8988T (cell line): ENCODE data around the gene PADI1.

Experiments used
- DNase-seq: peaks from one replicate; pipeline ENCODE4 v3.0.0; 2011

The PADI1 gene

GRCh38 chr1:17277511-17278159 is 72.7 kb downstream of the PADI1 start:
- no peak for DNase-seq

GRCh38 chr1:17278996-17279830 is 74.3 kb downstream of the PADI1 start:
- DNase-seq = no peak

GRCh38 chr1:17280436-17280835 is 75.5 kb downstream of the PADI1 start:
- DNase-seq = no peak

GRCh38 chr1:17280894-17281293 is 76.0 kb downstream of the PADI1 start:
- no peak for DNase-seq

- DNase-seq = no peak
These were observed 76.8 kb downstream of the PADI1 start for GRCh38 chr1:17281775-17282181.

GRCh38 chr1:17282836-17283235 is 77.9 kb downstream of the PADI1 start:
- DNase-seq = no peak

GRCh38 chr1:17286646-17287045 is 81.7 kb downstream of the PADI1 start:
- no peak for DNase-seq

GRCh38 chr1:17287130-17287776 is 82.3 kb downstream of the PADI1 start:
- DNase-seq = peak; percentile 50

- DNase-seq = no peak
These were observed 84.8 kb downstream of the PADI1 start for GRCh38 chr1:17289721-17290120.

- DNase-seq = no peak
These were observed 85.6 kb downstream of the PADI1 start for GRCh38 chr1:17290553-17290952.

GRCh38 chr1:17292299-17293160 is 87.6 kb downstream of the PADI1 start:
- DNase-seq = no peak

- no peak for DNase-seq
These were observed 88.9 kb downstream of the PADI1 start for GRCh38 chr1:17293681-17294425.

- DNase-seq = no peak
These were observed 90.4 kb downstream of the PADI1 start for GRCh38 chr1:17295292-17295691.
